SU-DHL-6 (cell line): ENCODE data around the gene CAPN13.

Experiments
- CTCF ChIP-seq: fragments of 200-600 bp; sonication (generic); IDR thresholded peaks from one replicate; pipeline ENCODE4 v1.5.1; 2017; ENCODE audit warnings: antibody characterized with exemption, mild to moderate bottlenecking, low read length, moderate library complexity; ENCODE audit not compliant: insufficient read depth, poor library complexity, severe bottlenecking
- EZH2phosphoT487 ChIP-seq: fragments of 200-600 bp; sonication (generic), shearing (Covaris generic); conservative IDR thresholded peaks from 2 replicates; pipeline ENCODE4 v1.6.1; 2018; ENCODE audit warnings: mild to moderate bottlenecking, antibody characterized with exemption, low read length, moderate library complexity, mixed read lengths

- TF ChIP-seq CTCF, result no peak
- no peak for TF ChIP-seq EZH2phosphoT487
These were observed 37.8 kb downstream of the CAPN13 start for GRCh38 chr2:30769481-30769780.
